D341Med (cell line): Measurements from ENCODE around the gene CERS4.
"Not testable (repeated sequence)": the region's sequence is repeated elsewhere in the genome, so short reads cannot be mapped to it uniquely, and the experiment has no call there.

ENCODE experiments used
- DNase-seq: peaks from one replicate; pipeline ENCODE4 v3.0.0; 2012; ENCODE audit warnings: low spot score

The CERS4 gene

GRCh38 chr19:8243146-8243545 is 34.0 kb downstream of the CERS4 start:
- DNase-seq: no peak

DNA sequence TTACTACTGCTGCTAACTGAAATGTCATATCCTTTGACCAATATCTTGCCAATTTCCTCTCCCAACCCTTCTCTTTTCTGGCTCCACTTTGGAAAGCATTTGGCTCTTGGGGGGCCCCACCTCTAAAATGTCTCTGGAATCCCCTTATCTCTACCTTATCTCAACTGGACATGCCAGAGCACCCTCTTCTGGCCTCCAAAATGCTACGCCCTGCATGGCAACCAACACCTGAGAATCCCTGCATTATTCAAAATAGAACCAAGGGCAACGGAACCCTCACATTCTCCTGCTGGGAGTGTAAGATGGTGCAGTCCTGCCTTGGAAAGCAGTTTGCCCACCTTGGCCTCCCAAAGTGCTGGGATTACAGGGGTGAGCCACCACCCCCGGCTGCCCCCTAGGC is 35.3 kb downstream of the CERS4 start:
- peak; percentile 31 for DNase-seq

- no peak for DNase-seq
These were observed 37.0 kb downstream of the CERS4 start for GRCh38 chr19:8245869-8246835.

DNA sequence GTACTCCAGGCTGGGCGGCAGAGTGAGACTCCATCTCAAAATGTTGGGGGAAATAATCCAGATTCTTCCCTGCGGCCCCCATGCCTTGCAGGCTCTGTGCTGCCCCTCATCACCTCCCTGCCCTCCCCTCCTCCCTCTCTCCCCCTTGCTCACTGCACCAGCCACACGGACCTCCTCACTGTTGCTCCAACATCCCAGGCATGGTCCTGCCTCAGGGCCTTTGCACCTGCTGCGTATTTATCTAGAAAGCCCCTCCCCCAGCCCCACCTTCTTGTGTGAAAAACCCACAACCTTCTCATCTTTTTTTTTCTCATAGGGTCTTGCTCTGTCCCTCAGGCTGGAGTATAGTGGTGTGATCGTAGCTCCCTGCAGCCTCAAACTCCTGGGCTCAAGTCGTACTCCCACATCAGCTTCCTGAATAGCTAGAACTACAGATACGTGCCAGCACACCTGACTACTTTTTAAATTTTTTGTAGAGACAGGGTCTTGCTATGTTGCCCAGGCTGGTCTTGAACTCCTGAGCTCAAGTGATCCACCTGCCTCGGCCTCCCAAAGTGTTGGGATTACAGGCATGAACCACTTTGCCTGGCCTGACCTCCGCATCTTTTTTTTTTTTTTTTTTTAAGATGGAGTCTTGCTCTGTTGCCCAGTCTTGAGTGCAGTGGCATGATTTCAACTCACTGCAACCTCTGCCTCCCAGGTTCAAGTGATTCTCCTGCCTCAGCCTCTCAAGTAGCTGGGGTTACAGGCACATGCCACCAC is 38.1 kb downstream of the CERS4 start:
- not testable (repeated sequence) for DNase-seq

DNA sequence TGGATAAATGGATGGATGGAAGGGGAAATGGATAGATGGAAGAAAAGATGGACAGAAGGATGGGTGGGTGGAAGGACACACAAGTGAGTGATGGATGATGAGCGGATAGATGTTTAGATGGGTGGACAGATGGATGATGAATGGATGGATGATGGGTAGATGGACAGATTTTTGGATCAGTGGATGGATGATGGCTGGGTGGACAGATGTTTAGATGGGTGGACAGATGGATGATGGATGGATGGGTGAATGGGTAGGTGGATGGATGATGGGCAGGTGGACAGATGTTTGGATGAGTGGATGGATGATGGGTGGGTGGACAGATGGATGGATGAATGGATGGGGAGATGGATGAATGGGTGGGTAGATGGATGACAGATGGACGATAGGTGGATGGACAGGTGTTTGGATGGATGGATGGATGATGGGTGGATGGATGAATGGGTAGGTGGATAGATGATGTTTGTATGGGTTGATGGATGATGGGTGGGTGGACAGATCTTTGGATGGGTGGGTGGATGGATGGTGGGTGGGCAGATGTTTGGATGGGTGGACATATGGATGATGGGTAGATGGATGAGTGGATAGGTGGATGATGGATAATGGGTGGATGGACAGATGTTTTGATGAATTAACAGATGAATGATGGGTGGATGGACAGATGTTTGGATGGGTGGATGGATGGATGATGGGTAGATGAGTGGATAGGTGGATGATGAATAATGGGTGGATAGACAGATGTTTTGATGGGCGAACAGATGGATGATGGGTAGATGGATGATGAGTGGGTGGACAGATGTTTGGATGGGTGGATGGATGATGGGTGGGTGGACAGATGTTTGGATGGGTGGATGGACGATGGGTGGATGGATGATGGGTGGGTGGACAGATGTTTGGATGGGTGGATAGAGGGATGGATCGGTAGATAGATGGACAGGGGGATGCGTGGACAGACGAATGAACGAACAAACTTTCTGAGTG is 39.5 kb downstream of the CERS4 start:
- no peak for DNase-seq

DNA sequence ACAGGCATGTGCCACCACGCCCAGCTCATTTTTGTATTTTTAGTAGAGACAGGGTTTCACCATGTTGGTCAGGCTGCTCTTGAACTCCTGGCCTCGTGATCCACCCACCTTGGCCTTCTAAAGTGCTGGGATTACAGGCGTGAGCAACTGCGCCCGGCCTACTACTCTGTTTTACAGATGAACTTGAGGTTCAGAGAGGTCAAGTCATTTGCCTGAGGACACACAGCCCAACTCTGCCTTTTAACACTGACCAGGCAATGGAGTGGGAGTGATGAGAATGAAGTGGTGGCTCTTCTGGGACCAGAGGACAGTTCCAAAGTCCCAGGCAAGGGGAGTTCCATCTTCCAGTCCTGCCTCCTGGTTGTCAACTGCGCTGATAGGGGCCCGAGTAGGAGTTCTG is 41.4 kb downstream of the CERS4 start:
- DNase-seq: no peak

- DNase-seq: peak; percentile 23
These were observed 41.9 kb downstream of the CERS4 start for GRCh38 chr19:8251025-8251472.

DNA sequence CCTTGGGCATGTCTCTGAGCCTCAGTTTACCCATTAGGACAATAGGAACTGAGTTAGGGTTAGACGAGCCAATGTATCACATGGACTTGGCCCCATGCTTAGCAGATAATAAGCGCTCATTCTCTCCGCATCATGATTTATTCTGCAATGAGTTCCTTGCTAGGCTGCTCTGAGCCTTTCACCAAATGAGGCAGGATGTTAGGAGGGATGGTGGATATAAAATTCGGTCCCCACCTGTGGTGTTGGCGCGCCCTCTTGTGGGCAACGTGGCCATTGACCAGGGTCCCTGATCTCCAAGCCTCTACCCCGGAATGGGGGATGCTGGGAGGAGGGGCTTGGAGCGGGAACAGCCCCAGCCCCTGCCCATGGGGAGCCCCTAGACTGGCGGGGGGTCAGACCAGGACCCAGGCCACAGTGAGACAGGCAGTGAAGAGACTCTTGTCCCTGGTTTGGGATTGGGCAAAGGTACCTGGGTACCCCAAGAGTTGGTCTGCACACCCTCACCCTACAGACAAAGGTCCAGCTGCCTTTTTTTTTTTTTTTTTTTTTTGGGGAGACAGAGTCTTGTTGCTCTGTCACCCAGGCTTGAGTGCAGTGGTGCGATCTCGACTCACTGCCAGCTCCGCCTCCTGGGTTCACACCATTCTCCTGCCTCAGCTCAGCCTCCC is 43.9 kb downstream of the CERS4 start:
- peak; percentile 89 for DNase-seq

- DNase-seq: no peak
These were observed 44.5 kb downstream of the CERS4 start for GRCh38 chr19:8253678-8254077.

DNA sequence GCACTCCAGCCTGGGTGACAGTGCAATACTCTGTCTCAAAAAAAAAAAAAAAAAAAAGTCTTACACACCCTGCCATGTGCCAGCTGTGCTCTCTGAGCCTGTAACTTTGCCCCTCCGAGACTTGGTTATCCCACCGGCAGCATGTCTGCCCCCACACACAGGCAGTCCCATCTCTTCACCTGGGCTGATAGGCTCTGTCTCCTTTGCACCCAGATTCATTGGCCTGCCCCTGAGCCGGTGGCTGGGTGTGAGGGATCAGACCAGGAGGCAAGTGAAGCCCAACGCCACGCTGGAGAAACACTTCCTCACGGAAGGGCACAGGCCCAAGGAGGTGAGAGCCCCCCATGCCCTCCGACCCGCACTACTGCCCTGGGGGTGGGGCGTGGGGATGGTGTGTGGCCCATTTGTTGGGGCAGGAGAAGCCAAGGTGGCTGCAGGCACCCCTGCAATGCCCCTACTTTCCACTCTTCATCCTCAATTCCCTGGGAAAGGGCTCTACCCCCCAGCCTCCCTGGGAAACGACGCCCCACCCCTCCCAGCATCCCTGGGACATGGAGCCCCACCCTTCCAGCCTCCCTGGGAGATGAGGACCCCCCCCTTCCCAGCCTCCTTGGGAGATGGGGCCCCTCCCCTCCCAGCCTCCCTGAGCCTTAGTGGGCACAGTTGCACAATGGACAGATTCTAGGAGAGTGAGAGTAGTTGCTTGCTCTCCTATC is 45.3 kb downstream of the CERS4 start:
- no peak for DNase-seq

GRCh38 chr19:8255426-8256125 is 46.4 kb downstream of the CERS4 start:
- no peak for DNase-seq

DNA sequence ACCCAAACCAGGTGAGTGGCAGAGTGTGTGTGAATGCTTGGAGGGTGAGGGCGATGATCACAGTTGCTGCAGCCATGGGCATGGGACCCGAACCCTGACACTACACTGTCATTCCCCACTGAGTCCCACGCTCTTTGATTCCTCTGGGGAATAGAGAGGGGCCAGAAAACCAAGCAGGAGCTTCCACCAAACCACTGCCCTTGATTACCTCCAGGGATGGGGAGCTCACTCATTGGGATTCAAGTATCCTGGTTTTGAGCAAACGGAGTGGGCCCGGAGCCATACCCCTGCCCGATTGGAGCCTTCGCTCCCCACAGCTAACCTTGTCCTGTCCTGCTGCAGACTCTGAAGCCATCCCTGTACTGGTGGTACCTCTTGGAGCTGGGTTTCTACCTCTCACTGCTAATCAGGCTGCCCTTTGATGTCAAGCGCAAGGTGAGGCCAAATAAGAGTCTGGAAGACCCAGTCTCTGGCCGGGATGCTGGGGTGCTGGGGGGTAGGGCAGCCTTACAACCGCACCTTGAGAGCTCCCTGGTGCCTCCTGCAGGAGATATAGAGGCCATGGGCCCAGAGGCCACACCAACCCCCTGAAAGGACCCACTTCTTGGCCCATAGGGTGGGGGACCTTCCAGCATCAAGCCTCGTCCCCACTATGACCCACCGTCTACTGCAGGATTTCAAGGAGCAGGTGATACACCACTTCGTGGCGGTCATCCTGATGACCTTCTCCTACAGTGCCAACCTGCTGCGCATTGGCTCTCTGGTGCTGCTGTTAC is 47.3 kb downstream of the CERS4 start:
- DNase-seq: no peak

DNA sequence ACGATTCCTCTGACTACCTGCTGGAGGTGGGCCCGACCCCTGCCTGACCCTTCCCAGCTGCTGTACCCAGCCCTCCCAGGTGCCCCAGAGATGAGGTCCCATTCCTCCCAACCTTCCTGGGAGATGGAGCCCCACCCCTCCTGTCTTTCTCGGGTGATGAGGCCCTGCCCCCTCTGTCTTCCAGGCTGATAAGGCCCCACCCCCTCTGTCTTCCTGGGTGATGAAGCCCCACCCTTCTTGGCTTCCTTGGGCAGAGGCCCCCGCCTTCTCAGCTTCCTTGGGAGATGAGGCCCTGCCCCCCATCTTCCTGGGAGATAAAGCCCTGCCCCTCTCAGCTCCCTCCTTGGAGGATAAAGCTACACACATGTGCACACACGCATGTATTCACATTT is 47.9 kb downstream of the CERS4 start:
- DNase-seq: peak; percentile 25

GRCh38 chr19:8259142-8259921 is 50.2 kb downstream of the CERS4 start:
- no peak for DNase-seq

DNA sequence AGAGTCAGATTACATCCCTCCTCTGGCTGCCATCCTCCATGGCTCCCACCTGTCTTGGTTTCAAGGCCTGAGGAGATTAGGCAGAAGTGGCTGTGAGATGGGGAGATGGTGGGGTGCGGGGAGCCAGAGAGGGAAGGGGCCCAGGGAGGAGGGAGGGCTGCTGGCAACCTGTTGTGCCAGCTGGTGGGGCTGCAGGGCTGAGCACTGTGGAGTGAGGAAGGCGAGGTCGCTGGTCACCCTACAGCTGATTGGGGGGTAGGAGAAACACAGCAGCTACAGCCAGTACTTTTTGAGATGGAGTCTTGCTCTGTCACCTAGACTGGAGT is 50.7 kb downstream of the CERS4 start:
- DNase-seq: no peak

DNA sequence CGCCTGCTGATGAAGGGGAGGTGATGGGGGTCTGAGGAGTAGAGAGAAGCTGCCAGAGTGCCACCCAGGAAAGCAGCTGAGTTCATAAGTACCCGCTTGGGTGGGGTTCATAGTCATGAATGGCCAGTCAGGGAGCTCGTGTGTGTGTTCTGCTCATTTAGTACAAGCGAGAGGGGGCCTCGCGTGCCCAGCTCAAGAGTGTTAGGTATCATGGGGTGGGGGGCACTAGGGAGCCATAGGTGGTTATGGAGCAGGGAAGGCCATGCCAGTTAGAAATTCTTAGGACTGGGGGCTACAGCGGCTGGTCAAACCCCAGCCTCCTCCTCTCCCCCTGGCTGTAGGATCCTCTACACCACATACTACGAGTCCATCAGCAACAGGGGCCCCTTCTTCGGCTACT is 52.2 kb downstream of the CERS4 start:
- no peak for DNase-seq

- peak; percentile 22 for DNase-seq
These were observed 52.7 kb downstream of the CERS4 start for GRCh38 chr19:8261881-8262280.

DNA sequence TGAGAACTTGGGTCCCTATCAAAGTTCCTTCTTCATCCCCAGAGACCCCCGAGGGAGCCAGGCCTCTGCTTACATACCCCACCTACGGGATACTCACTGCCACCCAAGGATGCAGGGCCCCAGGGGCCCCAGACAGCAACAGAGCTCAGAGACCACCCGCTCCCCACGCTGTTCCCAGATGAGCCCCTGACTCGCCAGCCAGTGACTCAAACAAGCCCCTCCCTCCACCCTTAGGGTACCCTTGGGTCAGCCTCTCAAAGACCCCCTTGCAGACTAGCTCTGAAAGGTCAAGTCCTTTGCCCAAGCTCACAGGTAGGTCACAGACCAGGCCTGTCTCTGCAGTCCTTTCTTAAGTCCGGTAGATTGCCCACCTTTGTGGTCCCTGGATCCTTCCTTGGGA is 53.3 kb downstream of the CERS4 start:
- no peak for DNase-seq

- DNase-seq: not testable (repeated sequence)
These were observed 55.1 kb downstream of the CERS4 start for GRCh38 chr19:8264248-8264647.
